OCI-LY3 (cell line): ENCODE results near the gene EGFLAM.

Source experiments
- H2AFZ ChIP-seq: fragments of 200-600, 300-600 bp; shearing (Covaris generic); 2 replicates; pipeline ENCODE4 v1.6.0; 2014; ENCODE audit warnings: antibody characterized with exemption, low read depth, low read length
- H3K27ac ChIP-seq: fragments of 200-600, 300-600 bp; sonication (generic); 2 replicates; pipeline ENCODE4 v1.5.1; 2014; ENCODE audit warnings: mild to moderate bottlenecking, low read length, moderate library complexity, mixed read lengths
- H3K27me3 ChIP-seq: fragments of 200-600, 300-600 bp; sonication (generic); 2 replicates; pipeline ENCODE4 v1.6.1; 2014; ENCODE audit warnings: low read depth, low read length, mixed read lengths
- H3K36me3 ChIP-seq: fragments of 200-600, 300-600 bp; sonication (generic); replicated peaks from 2 replicates; pipeline ENCODE3; 2014; ENCODE audit warnings: low read depth, low read length, mixed read lengths
- H3K4me1 ChIP-seq: fragments of 300-600, 200-600 bp; sonication (generic); 2 replicates; pipeline ENCODE4 v1.6.1; 2014; ENCODE audit warnings: low read length, mixed read lengths
- H3K4me2 ChIP-seq: fragments of 200-600, 300-600 bp; sonication (generic); 2 replicates; pipeline ENCODE4 v1.6.1; 2014; ENCODE audit warnings: low read length, mixed read lengths
- H3K4me3 ChIP-seq: fragments of 300-600, 200-600 bp; sonication (generic); 2 replicates; pipeline ENCODE4 v1.5.1; 2014; ENCODE audit warnings: antibody characterized with exemption, mild to moderate bottlenecking, low read length, moderate library complexity
- H3K79me2 ChIP-seq: fragments of 300-600, 200-600 bp; shearing (Covaris generic); 2 replicates; pipeline ENCODE4 v1.6.1; 2014; ENCODE audit warnings: mild to moderate bottlenecking, low read length, mixed read lengths
- H3K9ac ChIP-seq: fragments of 300-600, 200-600 bp; shearing (Covaris generic); 2 replicates; pipeline ENCODE4 v1.6.0; 2014; ENCODE audit warnings: mild to moderate bottlenecking, low read length, moderate library complexity
- H3K9me3 ChIP-seq: fragments of 200-600, 300-600 bp; shearing (Covaris generic); 2 replicates; pipeline ENCODE4 v1.6.1; 2014; ENCODE audit warnings: low read length, mixed read lengths; ENCODE audit not compliant: insufficient read depth
- H4K20me1 ChIP-seq: fragments of 200-600, 300-600 bp; sonication (generic); 2 replicates; pipeline ENCODE4 v1.6.1; 2016; ENCODE audit warnings: low read length, mixed read lengths; ENCODE audit not compliant: insufficient read depth
- CTCF ChIP-seq: fragments of 200-600, 300-600 bp; sonication (generic); IDR thresholded peaks from 2 replicates; pipeline ENCODE4 v1.5.1; 2014; ENCODE audit warnings: antibody characterized with exemption, low read length, low read depth
- EZH2phosphoT487 ChIP-seq: fragments of 200-600 bp; shearing (Covaris generic); IDR thresholded peaks from 2 replicates; pipeline ENCODE4 v1.6.1; 2018; ENCODE audit warnings: antibody characterized with exemption, mixed run types, low read depth

The EGFLAM gene

GRCh38 chr5:38426490-38426889, 168.1 kb downstream of the EGFLAM start:
- no peak overlapping the region for H3K27ac ChIP-seq
- TF ChIP-seq EZH2phosphoT487 (no peak), CTCF (no peak)
- no peak overlapping the region for H3K9ac ChIP-seq
- no peaks in the 10 kb centered on the region for H3K36me3 ChIP-seq
- no peaks in the 10 kb centered on the region for H4K20me1 ChIP-seq
- peaks cover 7% of the 10 kb centered on the region; the same call in 1 of the 2 replicates for H3K27me3 ChIP-seq
- no peak overlapping the region for H3K4me3 ChIP-seq
- no peaks in the 10 kb centered on the region for H3K9me3 ChIP-seq
- no peak overlapping the region for H3K4me2 ChIP-seq
- no peaks in the 10 kb centered on the region for H3K4me1 ChIP-seq
- H2AFZ ChIP-seq = no peak overlapping the region
- H3K79me2 ChIP-seq = no peaks in the 10 kb centered on the region

GRCh38 chr5:38426986-38427950, 168.9 kb downstream of the EGFLAM start:
- no peak for TF ChIP-seq EZH2phosphoT487
- no peak for TF ChIP-seq CTCF
- no peak overlapping the region for H3K9ac ChIP-seq
- no peaks in the 10 kb centered on the region for H3K9me3 ChIP-seq
- no peak overlapping the region for H3K27ac ChIP-seq
- H3K4me2 ChIP-seq = no peak overlapping the region
- H3K27me3 ChIP-seq = peaks cover 7% of the 10 kb centered on the region; the same call in 1 of the 2 replicates
- H4K20me1 ChIP-seq = no peaks in the 10 kb centered on the region
- H3K36me3 ChIP-seq = no peaks in the 10 kb centered on the region
- H3K79me2 ChIP-seq = no peaks in the 10 kb centered on the region
- H3K4me3 ChIP-seq = no peak overlapping the region
- H2AFZ ChIP-seq = no peak overlapping the region
- no peaks in the 10 kb centered on the region for H3K4me1 ChIP-seq

GRCh38 chr5:38431242-38431853, 173.0 kb downstream of the EGFLAM start:
- H2AFZ ChIP-seq = no peak overlapping the region
- H4K20me1 ChIP-seq = no peaks in the 10 kb centered on the region
- no peak overlapping the region for H3K9ac ChIP-seq
- H3K79me2 ChIP-seq = no peaks in the 10 kb centered on the region
- TF ChIP-seq CTCF (no peak), EZH2phosphoT487 (no peak)
- peaks cover 14% of the 10 kb centered on the region for H3K27me3 ChIP-seq
- H3K4me1 ChIP-seq = no peaks in the 10 kb centered on the region
- H3K4me3 ChIP-seq = no peak overlapping the region
- no peak overlapping the region for H3K27ac ChIP-seq
- no peak overlapping the region for H3K4me2 ChIP-seq
- H3K36me3 ChIP-seq = no peaks in the 10 kb centered on the region
- no peaks in the 10 kb centered on the region for H3K9me3 ChIP-seq

GRCh38 chr5:38433160-38433861, 175.0 kb downstream of the EGFLAM start:
- Histone ChIP-seq H3K4me3 (no peak overlapping the region), H3K4me2 (no peak overlapping the region), H3K27me3 (peaks cover 17% of the 10 kb centered on the region), H3K4me1 (no peaks in the 10 kb centered on the region), H3K36me3 (no peaks in the 10 kb centered on the region), H4K20me1 (no peaks in the 10 kb centered on the region), H3K9ac (no peak overlapping the region), H2AFZ (no peak overlapping the region), H3K79me2 (no peaks in the 10 kb centered on the region), H3K27ac (no peak overlapping the region), H3K9me3 (no peaks in the 10 kb centered on the region)
- TF ChIP-seq EZH2phosphoT487 = no peak
- TF ChIP-seq CTCF = no peak
